ENCODE measurements around the gene TCF25.

Gene TCF25

GRCh38 chr16:89921131-89921701 is 47.8 kb downstream of the TCF25 start:
- peak overlapping the region; percentile 25 to 85 for H3K4me3 ChIP-seq (replicated peaks in 1 of 2; ENCODE audit: low read depth in 2 of 2, low read length in 2 of 2)
- no peak for TF ChIP-seq CTCF (IDR thresholded peaks at IDR 0.05; ENCODE audit: low read depth, low read length)
- no peak for DNase-seq (ENCODE audit: low read depth in 2 of 2)

- peak overlapping the region; percentile 76 to 85 for H3K4me3 ChIP-seq (replicated peaks in 1 of 2; ENCODE audit: low read depth in 2 of 2, low read length in 2 of 2)
- TF ChIP-seq CTCF (IDR thresholded peaks at IDR 0.05; ENCODE audit: low read depth, low read length), result no peak
- DNase-seq (ENCODE audit: low read depth in 2 of 2), result peak; percentile 94 to 97
Observed at GRCh38 chr16:89921702-89922476, 48.5 kb downstream of the TCF25 start.

- TF ChIP-seq CTCF (IDR thresholded peaks at IDR 0.05; ENCODE audit: low read depth, low read length), result no peak
- H3K4me3 ChIP-seq (replicated peaks in 1 of 2; ENCODE audit: low read depth in 2 of 2, low read length in 2 of 2), result peak overlapping the region; percentile 76 to 85
- DNase-seq (ENCODE audit: low read depth in 2 of 2), result peak; percentile 93 to 96
Observed at GRCh38 chr16:89922477-89922883, 49.1 kb downstream of the TCF25 start.

- H3K4me3 ChIP-seq (replicated peaks in 1 of 2; ENCODE audit: low read depth in 2 of 2, low read length in 2 of 2), result peak within 1 kb of the TSS; percentile 85 to 91
- peak; percentile 12 for TF ChIP-seq CTCF (IDR thresholded peaks at IDR 0.05; ENCODE audit: low read depth, low read length)
- peak; percentile 79 to 90 for DNase-seq (ENCODE audit: low read depth in 2 of 2)
Observed at GRCh38 chr16:89922884-89923639, 49.7 kb downstream of the TCF25 start, which contains the start of gene TUBB3. Gene TUBB3, plus strand, starts transcription at chr16:89923342. Its CDS starts 60 bp downstream, at chr16:89923402.

- DNase-seq (ENCODE audit: low read depth in 2 of 2), result no peak
- no peak for TF ChIP-seq CTCF (IDR thresholded peaks at IDR 0.05; ENCODE audit: low read depth, low read length)
- H3K4me3 ChIP-seq (replicated peaks in 1 of 2; ENCODE audit: low read depth in 2 of 2, low read length in 2 of 2), result peak overlapping the region; percentile 85 to 91
Observed at GRCh38 chr16:89923640-89924296, 50.4 kb downstream of the TCF25 start.

- no peak for TF ChIP-seq CTCF (IDR thresholded peaks at IDR 0.05; ENCODE audit: low read depth, low read length)
- DNase-seq (ENCODE audit: low read depth in 2 of 2), result peak; percentile 53 to 72
- H3K4me3 ChIP-seq (replicated peaks in 1 of 2; ENCODE audit: low read depth in 2 of 2, low read length in 2 of 2), result peak overlapping the region; percentile 85 to 91
Observed at GRCh38 chr16:89924297-89924924, 51.0 kb downstream of the TCF25 start.
